Measurements from ENCODE around the gene ANKRD12.
"Not testable (repeated sequence)": the region's sequence is repeated elsewhere in the genome, so short reads cannot be mapped to it uniquely, and the experiment has no call there.

The ANKRD12 gene

GRCh38 chr18:9146224-9146623, 9.6 kb downstream of the ANKRD12 start:
- DNase-seq (ENCODE audit: low read depth) = no peak

GRCh38 chr18:9147440-9148202, 11.0 kb downstream of the ANKRD12 start:
- peak; percentile 80 for DNase-seq (ENCODE audit: low read depth)

- DNase-seq (ENCODE audit: low read depth) = no peak
Observed at GRCh38 chr18:9148203-9148552, 11.6 kb downstream of the ANKRD12 start.

GRCh38 chr18:9150121-9150520, 13.5 kb downstream of the ANKRD12 start:
- no peak for DNase-seq (ENCODE audit: low read depth)

- DNase-seq (ENCODE audit: low read depth) = no peak
Observed at GRCh38 chr18:9153256-9153655, 16.7 kb downstream of the ANKRD12 start.

- DNase-seq (ENCODE audit: low read depth) = no peak
Observed at GRCh38 chr18:9156604-9157249, 20.1 kb downstream of the ANKRD12 start.

GRCh38 chr18:9157806-9158205, 21.2 kb downstream of the ANKRD12 start:
- DNase-seq (ENCODE audit: low read depth) = no peak

- DNase-seq (ENCODE audit: low read depth) = no peak
Observed at GRCh38 chr18:9160014-9160413, 23.4 kb downstream of the ANKRD12 start.

- DNase-seq (ENCODE audit: low read depth) = not testable (repeated sequence)
Observed at GRCh38 chr18:9162663-9163062, 26.1 kb downstream of the ANKRD12 start.

- DNase-seq (ENCODE audit: low read depth) = not testable (repeated sequence)
Observed at GRCh38 chr18:9164149-9164548, 27.6 kb downstream of the ANKRD12 start.

- DNase-seq (ENCODE audit: low read depth) = not testable (repeated sequence)
Observed at GRCh38 chr18:9165883-9166282, 29.3 kb downstream of the ANKRD12 start.

GRCh38 chr18:9169515-9169914, 32.9 kb downstream of the ANKRD12 start:
- DNase-seq (ENCODE audit: low read depth) = not testable (repeated sequence)

GRCh38 chr18:9171919-9172318, 35.3 kb downstream of the ANKRD12 start:
- DNase-seq (ENCODE audit: low read depth) = not testable (repeated sequence)

- no peak for DNase-seq (ENCODE audit: low read depth)
Observed at GRCh38 chr18:9172506-9173127, 36.0 kb downstream of the ANKRD12 start.

GRCh38 chr18:9173770-9174233, 37.2 kb downstream of the ANKRD12 start:
- DNase-seq (ENCODE audit: low read depth) = no peak

- no peak for DNase-seq (ENCODE audit: low read depth)
Observed at GRCh38 chr18:9174302-9174701, 37.7 kb downstream of the ANKRD12 start.

- no peak for DNase-seq (ENCODE audit: low read depth)
Observed at GRCh38 chr18:9175115-9175514, 38.5 kb downstream of the ANKRD12 start.

- DNase-seq (ENCODE audit: low read depth) = no peak
Observed at GRCh38 chr18:9177031-9177430, 40.5 kb downstream of the ANKRD12 start.

GRCh38 chr18:9177466-9177865, 40.9 kb downstream of the ANKRD12 start:
- DNase-seq (ENCODE audit: low read depth) = no peak

GRCh38 chr18:9178557-9178956, 42.0 kb downstream of the ANKRD12 start:
- DNase-seq (ENCODE audit: low read depth) = no peak

- DNase-seq (ENCODE audit: low read depth) = no peak
Observed at GRCh38 chr18:9181275-9181674, 44.7 kb downstream of the ANKRD12 start.

- no peak for DNase-seq (ENCODE audit: low read depth)
Observed at GRCh38 chr18:9182852-9183399, 46.3 kb downstream of the ANKRD12 start.

All from amniotic epithelial cell (primary cell).